Tibial artery (tissue), 4 donors: Measurements from ENCODE around the gene LCN1.

Experiments used
- DNase-seq, 2 donors: peaks; one replicate each; pipeline ENCODE4 v3.0.0-alpha.2; 2019
- H3K27ac ChIP-seq, 2 donors: fragments of 200-600 bp; sonication (generic) in 1 of 2; 1 replicate in 1 of 2; 2 replicates in 1 of 2; pipeline ENCODE4 v1.5.1; 2018 to 2019; ENCODE audit warnings: mild to moderate bottlenecking in 1 of 2
- H3K27me3 ChIP-seq, 2 donors: fragments of 200-600 bp; sonication (generic) in 1 of 2; one replicate each; pipeline versions ENCODE4 v1.5.1 to v1.6.0; 2016 to 2019
- H3K36me3 ChIP-seq, 3 donors: fragments of 200-600 bp; sonication (generic) in 2 of 3; one replicate each; pipeline ENCODE4 v1.5.1; 2016 to 2019; ENCODE audit warnings: mild to moderate bottlenecking in 2 of 3
- H3K4me1 ChIP-seq, 4 donors: fragments of 200-600 bp; sonication (generic) in 2 of 4; 1 replicate in 3 of 4; 2 replicates in 1 of 4; pipeline ENCODE4 v1.5.1; 2016 to 2019
- H3K4me3 ChIP-seq, 2 donors: fragments of 200-600 bp; sonication (generic) in 1 of 2; 1 replicate in 1 of 2; 2 replicates in 1 of 2; pipeline ENCODE4 v1.5.1; 2018 to 2019; ENCODE audit warnings: mild to moderate bottlenecking in 2 of 2
- H3K9me3 ChIP-seq, 3 donors: fragments of 200-600 bp; sonication (generic) in 1 of 3; one replicate each; pipeline ENCODE4 v1.5.1; 2016 to 2019
- intact Hi-C: fragments of 100-400 bp; cut with DNase I; formaldehyde crosslinking; loops from one replicate; pipeline ENCODE4 v1.15.0; 2023; ENCODE audit warnings: low total_unique reads
- TF ChIP-seq, protein P1 (sequence below), 2 experiments: fragments of 200-600 bp in 1 of 2; fragments of 450-650 bp in 1 of 2; IDR thresholded peaks; one replicate each; pipeline ENCODE4 v1.5.1; 2017 to 2019; ENCODE audit warnings: antibody characterized with exemption in 2 of 2, mild to moderate bottlenecking in 1 of 2, moderate library complexity in 1 of 2

The LCN1 gene

DNA sequence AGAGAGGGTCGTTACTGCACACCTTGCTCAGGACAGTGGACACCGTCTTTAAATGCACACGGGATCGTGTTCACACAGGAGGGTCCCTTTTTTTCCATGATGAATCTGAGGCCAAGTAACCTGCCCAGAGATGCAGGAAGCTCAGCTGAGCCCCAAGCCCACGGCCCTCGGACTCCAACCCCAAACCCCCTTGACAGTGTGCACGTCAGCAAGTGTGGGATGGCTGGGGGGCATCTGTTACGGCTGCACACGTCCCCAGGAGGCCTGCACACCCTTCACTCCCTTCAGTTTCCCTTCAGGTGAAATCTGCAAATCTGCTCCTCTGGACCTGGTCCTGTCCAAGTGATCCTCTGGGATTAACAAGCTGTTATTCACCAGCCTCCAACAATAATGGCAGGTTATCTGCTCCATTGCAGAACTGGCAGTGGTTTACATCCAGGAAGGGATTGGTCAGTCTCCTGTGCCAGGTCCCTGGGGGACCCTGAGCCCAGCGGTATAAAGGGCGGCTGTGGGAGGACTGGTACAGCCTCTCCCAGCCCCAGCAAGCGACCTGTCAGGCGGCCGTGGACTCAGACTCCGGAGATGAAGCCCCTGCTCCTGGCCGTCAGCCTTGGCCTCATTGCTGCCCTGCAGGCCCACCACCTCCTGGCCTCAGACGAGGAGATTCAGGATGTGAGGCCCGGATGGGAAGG lies at the start of gene LCN1:
Gene LCN1 (plus strand): TSS at position 525 of the 692 bp plus-strand sequence. CDS start 58 bp downstream, at position 583.
- no peaks in the 10 kb centered on the region for H3K9me3 ChIP-seq
- intact Hi-C loops = no loop called here
- no peak within 1 kb of the TSS for H3K4me3 ChIP-seq
- H3K27ac ChIP-seq = no peak within 1 kb of the TSS
- H3K27me3 ChIP-seq = peaks cover 0 to 51% of the 10 kb centered on the region in 2 donors
- DNase-seq = peak in 1 of 2 donors; percentile 60
- H3K4me1 ChIP-seq = no peaks in the 10 kb centered on the region
- no peaks in the 10 kb centered on the region for H3K36me3 ChIP-seq
- TF ChIP-seq, protein P1, sequence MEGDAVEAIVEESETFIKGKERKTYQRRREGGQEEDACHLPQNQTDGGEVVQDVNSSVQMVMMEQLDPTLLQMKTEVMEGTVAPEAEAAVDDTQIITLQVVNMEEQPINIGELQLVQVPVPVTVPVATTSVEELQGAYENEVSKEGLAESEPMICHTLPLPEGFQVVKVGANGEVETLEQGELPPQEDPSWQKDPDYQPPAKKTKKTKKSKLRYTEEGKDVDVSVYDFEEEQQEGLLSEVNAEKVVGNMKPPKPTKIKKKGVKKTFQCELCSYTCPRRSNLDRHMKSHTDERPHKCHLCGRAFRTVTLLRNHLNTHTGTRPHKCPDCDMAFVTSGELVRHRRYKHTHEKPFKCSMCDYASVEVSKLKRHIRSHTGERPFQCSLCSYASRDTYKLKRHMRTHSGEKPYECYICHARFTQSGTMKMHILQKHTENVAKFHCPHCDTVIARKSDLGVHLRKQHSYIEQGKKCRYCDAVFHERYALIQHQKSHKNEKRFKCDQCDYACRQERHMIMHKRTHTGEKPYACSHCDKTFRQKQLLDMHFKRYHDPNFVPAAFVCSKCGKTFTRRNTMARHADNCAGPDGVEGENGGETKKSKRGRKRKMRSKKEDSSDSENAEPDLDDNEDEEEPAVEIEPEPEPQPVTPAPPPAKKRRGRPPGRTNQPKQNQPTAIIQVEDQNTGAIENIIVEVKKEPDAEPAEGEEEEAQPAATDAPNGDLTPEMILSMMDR (IDR thresholded peaks at IDR 0.05) = no peak

DNA sequence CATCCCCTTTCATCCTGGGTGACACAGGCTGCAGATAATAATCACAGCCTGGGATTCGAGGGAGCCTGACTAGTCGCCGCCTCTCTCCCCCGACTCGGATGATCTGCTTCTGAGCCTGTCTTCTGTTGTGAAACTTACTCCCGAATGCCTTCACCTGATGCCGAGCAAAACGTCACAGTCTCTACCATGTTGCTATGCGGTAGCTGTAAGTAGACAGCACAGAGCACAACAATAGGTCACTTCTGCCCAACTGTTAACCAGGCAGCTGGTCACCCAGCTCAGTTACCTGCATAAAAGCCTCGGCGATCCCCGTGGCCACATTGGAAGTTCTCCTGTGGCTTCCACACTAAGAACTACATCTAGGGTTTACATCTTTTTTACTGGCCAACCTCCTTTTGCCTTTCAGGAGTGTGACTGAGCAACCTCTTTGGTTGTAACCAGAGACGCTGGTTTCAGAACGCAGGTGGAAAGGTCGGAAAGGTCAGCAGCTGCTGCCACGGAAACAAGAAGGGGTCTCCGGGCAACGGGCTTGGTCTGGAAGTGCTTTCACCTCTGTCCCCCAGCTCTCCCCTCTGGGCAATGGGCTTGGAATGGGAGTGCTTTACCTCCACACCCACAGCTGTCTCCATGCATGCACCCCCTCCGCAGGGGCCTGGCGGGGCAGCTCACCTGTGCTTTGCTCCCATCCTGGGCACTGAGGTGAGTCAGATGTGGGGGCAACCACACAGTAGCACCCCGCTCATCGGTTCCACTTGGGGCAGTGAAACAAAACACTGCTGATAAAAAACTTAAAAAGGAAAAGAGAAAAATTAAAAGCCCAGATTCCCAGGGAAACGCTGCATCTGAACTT lies 49.2 kb upstream of the LCN1 start:
- Histone ChIP-seq H3K4me3 (no peak overlapping the region), H3K27me3 (no peaks in the 10 kb centered on the region), H3K4me1 (no peaks in the 10 kb centered on the region), H3K9me3 (no peaks in the 10 kb centered on the region), H3K36me3 (no peaks in the 10 kb centered on the region), H3K27ac (no peak overlapping the region)
- no peak for DNase-seq
- TF ChIP-seq, protein P1 (IDR thresholded peaks at IDR 0.05) = no peak
- intact Hi-C loops = no loop called here

DNA sequence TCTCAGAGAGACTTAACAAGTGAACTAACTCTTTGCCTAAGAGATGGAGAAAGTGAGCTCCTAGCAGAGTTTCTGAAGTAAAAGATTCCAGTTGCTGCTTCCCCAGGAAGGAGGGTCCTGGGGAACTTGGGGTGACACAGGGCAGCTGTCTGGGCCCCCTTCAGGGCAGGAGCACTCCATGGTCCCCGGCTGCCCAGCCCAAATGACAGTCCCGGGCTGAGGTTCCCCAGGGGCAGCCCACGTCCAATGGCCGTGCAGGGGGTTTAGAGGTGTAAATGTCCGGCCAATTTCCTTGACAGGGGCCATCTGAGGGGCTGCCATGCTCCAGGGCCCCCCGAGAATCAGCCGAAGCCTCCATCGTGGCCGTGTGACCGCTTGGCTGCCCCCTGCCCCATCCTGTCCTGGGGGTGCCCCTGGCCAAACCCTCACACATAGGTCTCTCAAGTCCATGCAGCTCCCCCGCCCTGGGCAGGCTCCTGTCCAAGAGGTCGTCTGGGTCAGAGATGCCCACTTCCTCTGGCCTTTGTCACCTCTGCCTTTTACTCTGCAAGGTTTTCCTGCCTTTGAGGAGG lies 47.2 kb upstream of the LCN1 start:
- Histone ChIP-seq H3K27me3 (no peaks in the 10 kb centered on the region), H3K4me3 (no peak overlapping the region), H3K9me3 (no peaks in the 10 kb centered on the region), H3K4me1 (peaks cover 0 to 9% (median 4%) of the 10 kb centered on the region in 4 donors), H3K27ac (no peak overlapping the region), H3K36me3 (no peaks in the 10 kb centered on the region)
- TF ChIP-seq, protein P1 (IDR thresholded peaks at IDR 0.05) = no peak
- no peak for DNase-seq
- intact Hi-C loops = no loop called here

DNA sequence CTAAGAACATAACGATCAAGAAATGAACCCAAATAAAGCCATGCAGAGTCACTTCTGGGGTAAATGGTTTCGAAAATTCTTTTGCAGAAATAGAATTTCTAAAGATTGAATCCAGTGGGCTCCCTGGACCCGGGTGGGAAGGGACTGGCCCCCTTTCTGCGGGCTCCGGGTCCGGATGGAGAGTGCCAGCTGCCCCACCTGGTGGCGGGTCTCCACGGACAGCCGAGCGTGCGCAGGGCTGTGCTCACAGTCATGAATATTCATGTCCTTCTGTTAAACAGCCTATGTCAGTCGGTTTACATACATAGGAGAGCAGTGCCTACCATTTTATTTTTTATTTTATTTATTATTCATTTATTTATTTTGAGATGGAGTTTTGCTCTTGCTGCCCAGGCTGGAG lies 46.3 kb upstream of the LCN1 start:
- no peak for DNase-seq
- H3K27ac ChIP-seq = no peak overlapping the region
- H3K27me3 ChIP-seq = no peaks in the 10 kb centered on the region
- TF ChIP-seq, protein P1 (IDR thresholded peaks at IDR 0.05) = no peak
- intact Hi-C loops = no loop called here
- no peaks in the 10 kb centered on the region for H3K9me3 ChIP-seq
- no peaks in the 10 kb centered on the region for H3K36me3 ChIP-seq
- H3K4me1 ChIP-seq = peaks cover 0 to 9% (median 4%) of the 10 kb centered on the region in 4 donors
- no peak overlapping the region for H3K4me3 ChIP-seq

DNA sequence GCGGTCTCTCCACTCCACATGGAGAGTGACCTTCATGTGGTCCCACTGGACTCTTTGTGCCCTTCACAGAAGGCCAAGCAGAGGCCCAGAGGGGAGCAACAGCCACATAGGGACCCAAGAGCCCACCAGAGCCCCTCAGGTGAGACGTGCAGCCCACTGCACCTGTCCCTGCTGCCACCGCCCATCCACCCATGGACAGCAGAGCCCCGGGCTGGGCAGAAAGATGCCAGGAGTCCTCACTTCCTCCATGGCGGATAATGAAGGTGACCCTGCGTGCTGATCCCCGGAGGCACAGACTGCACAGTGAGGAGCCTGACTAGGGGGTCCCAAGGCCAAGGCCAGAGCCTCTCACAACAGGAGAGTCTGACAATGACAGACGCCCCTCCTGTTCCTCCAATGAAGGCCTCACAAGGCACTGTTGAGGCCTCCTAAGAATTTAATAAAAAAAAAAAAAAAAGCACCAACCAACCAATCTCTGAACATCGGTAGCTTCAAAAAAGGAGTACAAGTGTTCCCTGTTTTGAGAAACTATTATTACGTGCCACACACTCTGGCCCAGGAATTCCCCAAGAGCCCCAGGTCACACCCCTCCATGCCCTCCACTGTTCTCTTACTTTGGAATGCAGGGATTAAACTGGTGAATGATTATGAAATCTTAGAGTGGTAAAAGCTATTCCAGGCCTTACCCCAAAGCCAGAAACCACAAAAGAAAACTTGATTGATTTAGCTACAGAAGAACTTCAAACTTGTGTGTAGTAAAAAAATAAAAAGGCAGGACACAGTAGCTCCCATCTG lies 44.5 kb upstream of the LCN1 start:
- intact Hi-C loops = no loop called here
- H3K27ac ChIP-seq = no peak overlapping the region
- DNase-seq = no peak

More for the DNA sequence above, 44.5 kb upstream of the LCN1 start:
- Histone ChIP-seq H3K36me3 (no peaks in the 10 kb centered on the region), H3K9me3 (no peaks in the 10 kb centered on the region), H3K4me3 (no peak overlapping the region), H3K4me1 (peaks cover 0 to 21% (median 12%) of the 10 kb centered on the region in 4 donors), H3K27me3 (no peaks in the 10 kb centered on the region)
- TF ChIP-seq, protein P1 (IDR thresholded peaks at IDR 0.05) = no peak
